Fibroblast of lung (primary cell): ENCODE measurements around the gene SLC25A1. TPM values are rescaled to one million over a fixed set of nuclear protein-coding genes. Genes with fewer than 3 reads are reported as not detected.

ENCODE experiments used
- DNase-seq, 2 donors: peaks; one replicate each; pipeline versions ENCODE4 v3.0.0 to v3.0.0-alpha.2; 2010; ENCODE audit warnings: low read depth in 2 of 2
- H2AFZ ChIP-seq: 2 replicates; pipeline ENCODE4 v1.5.1; 2012; ENCODE audit warnings: low read length, control low read depth, inconsistent platforms
- H3K27ac ChIP-seq: 2 replicates; pipeline ENCODE4 v1.5.1; 2011; ENCODE audit warnings: low read length, control low read depth; ENCODE audit not compliant: insufficient read depth
- H3K27me3 ChIP-seq: 2 replicates; pipeline ENCODE4 v1.5.1; 2011; ENCODE audit warnings: mild to moderate bottlenecking, low read length; ENCODE audit not compliant: control insufficient read depth, insufficient read depth
- H3K36me3 ChIP-seq: 2 replicates; pipeline ENCODE4 v1.5.1; 2011; ENCODE audit warnings: low read length; ENCODE audit not compliant: control insufficient read depth, insufficient read depth
- H3K4me1 ChIP-seq: 2 replicates; pipeline ENCODE4 v1.5.1; 2011; ENCODE audit warnings: low read length; ENCODE audit not compliant: control insufficient read depth, insufficient read depth; ENCODE audit errors: extremely low read depth
- H3K4me2 ChIP-seq: 2 replicates; pipeline ENCODE4 v1.5.1; 2011; ENCODE audit warnings: low read length, control low read depth; ENCODE audit not compliant: insufficient read depth; ENCODE audit errors: extremely low read depth
- H3K4me3 ChIP-seq, 4 experiments: fragments of 200-600 bp in 1 of 4; sonication (generic) in 1 of 4; replicated peaks in 1 of 4; 2 replicates each; pipeline ENCODE4 v1.5.1; 2011 to 2016; ENCODE audit warnings: low read length in 4 of 4, low read depth in 3 of 4, mild to moderate bottlenecking in 3 of 4, control low read depth in 2 of 4, inconsistent platforms in 1 of 4, mixed read lengths in 1 of 4; ENCODE audit not compliant: insufficient read depth in 1 of 4; ENCODE audit errors: control extremely low read depth in 1 of 4
- H3K79me2 ChIP-seq: 2 replicates; pipeline ENCODE4 v1.5.1; 2012; ENCODE audit warnings: mild to moderate bottlenecking, low read length, inconsistent platforms; ENCODE audit not compliant: control insufficient read depth, insufficient read depth
- H3K9ac ChIP-seq: 2 replicates; pipeline ENCODE4 v1.5.1; 2011; ENCODE audit warnings: mild to moderate bottlenecking, low read length, control low read depth; ENCODE audit not compliant: insufficient read depth
- H3K9me3 ChIP-seq: 2 replicates; pipeline ENCODE4 v1.5.1; 2012; ENCODE audit warnings: low read depth, low read length; ENCODE audit not compliant: control insufficient read depth, insufficient read depth
- H4K20me1 ChIP-seq: 2 replicates; pipeline ENCODE4 v1.5.1; 2011; ENCODE audit warnings: low read length; ENCODE audit not compliant: control insufficient read depth, insufficient read depth; ENCODE audit errors: extremely low read depth
- EZH2 ChIP-seq: IDR thresholded peaks from 2 replicates; pipeline ENCODE4 v1.5.1; 2012; ENCODE audit warnings: low read length, control low read depth, mild to moderate bottlenecking; ENCODE audit errors: missing control alignments
- polyA plus RNA-seq, 2 donors: library from polyadenylated mRNA; depleted of rRNA in 1 of 2; stranded (reverse) in 1 of 2; unstranded in 1 of 2; fragments of >200 nt; gene quantifications; 2 replicates each; pipeline ENCODE4 v1.2.1, GENCODE V29; 2011 to 2012; ENCODE audit warnings: missing spikeins in 1 of 2
- total RNA-seq: library from RNA; depleted of rRNA; stranded (reverse); fragments of >200 nt; gene quantifications from 2 replicates; pipeline ENCODE4 v1.2.1, GENCODE V29; 2014
- TF ChIP-seq, protein P1 (sequence below), 2 donors: IDR thresholded peaks in 1 of 2; conservative IDR thresholded peaks in 1 of 2; 1 replicate in 1 of 2; 2 replicates in 1 of 2; pipeline ENCODE4 v1.5.1; 2011 to 2012; ENCODE audit warnings: low read length in 2 of 2, control low read depth in 1 of 2, inconsistent platforms in 1 of 2, low read depth in 1 of 2, mild to moderate bottlenecking in 1 of 2

SLC25A1 gene
- total and polyA plus RNA-seq, 2 donors (not counting 1 experiment from before 2014, with no cell fraction given), result 56.1 to 161 TPM

- no peak overlapping the region for H3K4me3 ChIP-seq
- no peaks in the 10 kb centered on the region for H3K4me1 ChIP-seq
- no peaks in the 10 kb centered on the region for H4K20me1 ChIP-seq
- H3K27me3 ChIP-seq, result no peaks in the 10 kb centered on the region
- no peaks in the 10 kb centered on the region for H3K79me2 ChIP-seq
- no peak for DNase-seq
- peaks cover 10% of the 10 kb centered on the region for H3K36me3 ChIP-seq
- no peak overlapping the region for H3K9ac ChIP-seq
- H3K4me2 ChIP-seq, result no peak overlapping the region
- no peak overlapping the region for H3K27ac ChIP-seq
- no peaks in the 10 kb centered on the region for H3K9me3 ChIP-seq
- TF ChIP-seq, protein P1, sequence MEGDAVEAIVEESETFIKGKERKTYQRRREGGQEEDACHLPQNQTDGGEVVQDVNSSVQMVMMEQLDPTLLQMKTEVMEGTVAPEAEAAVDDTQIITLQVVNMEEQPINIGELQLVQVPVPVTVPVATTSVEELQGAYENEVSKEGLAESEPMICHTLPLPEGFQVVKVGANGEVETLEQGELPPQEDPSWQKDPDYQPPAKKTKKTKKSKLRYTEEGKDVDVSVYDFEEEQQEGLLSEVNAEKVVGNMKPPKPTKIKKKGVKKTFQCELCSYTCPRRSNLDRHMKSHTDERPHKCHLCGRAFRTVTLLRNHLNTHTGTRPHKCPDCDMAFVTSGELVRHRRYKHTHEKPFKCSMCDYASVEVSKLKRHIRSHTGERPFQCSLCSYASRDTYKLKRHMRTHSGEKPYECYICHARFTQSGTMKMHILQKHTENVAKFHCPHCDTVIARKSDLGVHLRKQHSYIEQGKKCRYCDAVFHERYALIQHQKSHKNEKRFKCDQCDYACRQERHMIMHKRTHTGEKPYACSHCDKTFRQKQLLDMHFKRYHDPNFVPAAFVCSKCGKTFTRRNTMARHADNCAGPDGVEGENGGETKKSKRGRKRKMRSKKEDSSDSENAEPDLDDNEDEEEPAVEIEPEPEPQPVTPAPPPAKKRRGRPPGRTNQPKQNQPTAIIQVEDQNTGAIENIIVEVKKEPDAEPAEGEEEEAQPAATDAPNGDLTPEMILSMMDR (conservative IDR thresholded peaks at IDR 0.05 in 1 of 2, IDR thresholded peaks at IDR 0.05 in 1 of 2; ENCODE audit: low read depth in 1 of 2, low read length in 2 of 2), result no peak
- TF ChIP-seq EZH2, result no peak
- no peak overlapping the region for H2AFZ ChIP-seq
Observed at GRCh38 chr22:19129871-19130270, 48.7 kb downstream of the SLC25A1 start.

DNA sequence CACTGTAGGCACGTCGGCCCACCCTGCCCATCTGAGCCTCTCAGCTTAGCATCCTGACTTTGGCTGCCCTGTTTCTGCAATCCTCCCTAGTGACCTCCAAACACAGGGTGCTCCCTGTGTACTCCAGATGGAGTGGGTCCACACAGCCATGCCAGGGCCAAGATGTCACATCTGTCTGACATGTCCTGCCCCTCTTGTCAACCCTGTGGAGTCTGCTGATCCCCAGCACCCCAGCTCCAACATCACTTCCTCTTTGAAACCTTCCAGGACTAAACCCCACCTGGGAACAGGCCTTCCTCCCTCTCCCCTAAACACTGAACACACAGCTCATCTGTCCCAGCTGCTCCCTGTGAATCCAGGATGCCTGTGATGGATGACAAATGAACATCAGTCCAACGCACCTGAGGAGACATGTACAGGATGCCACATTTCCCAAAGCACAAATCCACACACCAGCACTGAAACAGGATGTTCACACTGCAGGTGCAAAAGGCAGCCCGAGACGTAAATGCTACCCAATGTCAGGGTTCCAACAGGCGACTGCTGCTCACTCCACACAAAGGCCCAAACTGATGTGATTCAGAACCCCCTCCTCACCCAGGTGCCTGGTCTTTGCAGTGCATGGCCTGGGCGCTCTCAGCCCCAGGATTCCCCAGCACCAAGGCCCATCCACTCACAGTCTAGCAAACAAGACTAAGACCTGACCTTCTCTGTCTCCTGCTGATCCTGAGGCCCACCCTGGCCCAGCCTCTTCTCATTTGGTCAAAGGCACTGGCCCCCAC, 49.4 kb downstream of the SLC25A1 start:
- DNase-seq, result no peak
- Histone ChIP-seq H3K4me3 (no peak overlapping the region), H3K36me3 (peaks cover 5% of the 10 kb centered on the region), H3K79me2 (no peaks in the 10 kb centered on the region), H3K27me3 (no peaks in the 10 kb centered on the region), H3K4me2 (no peak overlapping the region), H3K9ac (no peak overlapping the region), H3K4me1 (no peaks in the 10 kb centered on the region), H2AFZ (no peak overlapping the region), H3K27ac (no peak overlapping the region), H4K20me1 (no peaks in the 10 kb centered on the region), H3K9me3 (no peaks in the 10 kb centered on the region)
- TF ChIP-seq EZH2, result no peak
- TF ChIP-seq, protein P1 (conservative IDR thresholded peaks at IDR 0.05 in 1 of 2, IDR thresholded peaks at IDR 0.05 in 1 of 2; ENCODE audit: low read depth in 1 of 2, low read length in 2 of 2), result no peak

DNA sequence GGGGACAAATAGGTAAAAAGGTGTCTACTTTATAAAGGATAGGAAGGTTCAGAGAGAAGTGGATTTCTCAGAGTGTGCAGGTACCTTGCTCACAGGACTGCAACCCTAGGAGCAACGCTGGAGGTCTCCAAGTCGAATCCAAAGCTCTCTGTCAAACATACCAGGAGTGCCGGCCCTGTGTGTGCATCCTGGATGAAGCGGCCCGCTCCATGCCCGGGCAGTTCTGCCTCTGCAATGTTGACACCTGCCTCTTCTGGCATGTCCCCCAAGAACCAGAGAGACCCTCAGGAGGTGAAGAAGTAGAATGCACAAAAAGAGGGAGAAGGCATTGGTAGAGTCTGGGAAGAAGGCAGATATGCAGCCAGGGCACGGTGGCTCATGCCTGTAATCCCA, 50.5 kb downstream of the SLC25A1 start:
- Histone ChIP-seq H3K9me3 (no peaks in the 10 kb centered on the region), H3K4me1 (no peaks in the 10 kb centered on the region), H3K4me3 (no peak overlapping the region), H2AFZ (no peak overlapping the region), H4K20me1 (no peaks in the 10 kb centered on the region), H3K27ac (no peak overlapping the region), H3K9ac (no peak overlapping the region), H3K27me3 (no peaks in the 10 kb centered on the region), H3K4me2 (no peak overlapping the region), H3K36me3 (no peaks in the 10 kb centered on the region), H3K79me2 (no peaks in the 10 kb centered on the region)
- TF ChIP-seq, protein P1 (conservative IDR thresholded peaks at IDR 0.05 in 1 of 2, IDR thresholded peaks at IDR 0.05 in 1 of 2; ENCODE audit: low read depth in 1 of 2, low read length in 2 of 2), result no peak
- no peak for TF ChIP-seq EZH2
- no peak for DNase-seq
